GM12873 (cell line): ENCODE data around the gene CMIP.

Source experiments
- TF ChIP-seq, protein P1 (sequence below): IDR thresholded peaks from 2 replicates; pipeline ENCODE4 v1.5.1; 2012; ENCODE audit warnings: low read depth, mild to moderate bottlenecking, moderate library complexity, low read length, control low read depth; ENCODE audit not compliant: insufficient read depth; ENCODE audit errors: missing control alignments

The CMIP gene

DNA sequence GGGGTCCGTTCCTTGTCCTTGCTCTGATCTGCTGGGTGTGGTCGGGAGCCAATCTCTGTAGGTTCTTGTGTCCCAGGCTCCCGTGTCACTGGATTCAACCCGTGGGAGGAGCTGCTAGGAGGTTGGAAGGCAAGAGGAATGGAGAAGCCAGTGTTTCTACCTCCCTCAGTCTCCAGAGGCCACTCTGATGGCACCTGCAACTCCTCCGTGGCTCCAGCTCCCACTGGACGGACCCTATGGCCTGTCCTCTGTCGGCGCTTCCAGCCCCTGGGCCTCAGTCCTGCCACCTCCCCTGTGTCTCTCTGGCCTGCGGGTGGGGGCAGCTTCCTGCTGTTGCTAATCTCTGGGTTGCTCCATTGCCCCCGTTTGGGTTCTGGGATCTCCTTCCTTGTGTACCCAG is 71.1 kb downstream of the CMIP start:
- TF ChIP-seq, protein P1, sequence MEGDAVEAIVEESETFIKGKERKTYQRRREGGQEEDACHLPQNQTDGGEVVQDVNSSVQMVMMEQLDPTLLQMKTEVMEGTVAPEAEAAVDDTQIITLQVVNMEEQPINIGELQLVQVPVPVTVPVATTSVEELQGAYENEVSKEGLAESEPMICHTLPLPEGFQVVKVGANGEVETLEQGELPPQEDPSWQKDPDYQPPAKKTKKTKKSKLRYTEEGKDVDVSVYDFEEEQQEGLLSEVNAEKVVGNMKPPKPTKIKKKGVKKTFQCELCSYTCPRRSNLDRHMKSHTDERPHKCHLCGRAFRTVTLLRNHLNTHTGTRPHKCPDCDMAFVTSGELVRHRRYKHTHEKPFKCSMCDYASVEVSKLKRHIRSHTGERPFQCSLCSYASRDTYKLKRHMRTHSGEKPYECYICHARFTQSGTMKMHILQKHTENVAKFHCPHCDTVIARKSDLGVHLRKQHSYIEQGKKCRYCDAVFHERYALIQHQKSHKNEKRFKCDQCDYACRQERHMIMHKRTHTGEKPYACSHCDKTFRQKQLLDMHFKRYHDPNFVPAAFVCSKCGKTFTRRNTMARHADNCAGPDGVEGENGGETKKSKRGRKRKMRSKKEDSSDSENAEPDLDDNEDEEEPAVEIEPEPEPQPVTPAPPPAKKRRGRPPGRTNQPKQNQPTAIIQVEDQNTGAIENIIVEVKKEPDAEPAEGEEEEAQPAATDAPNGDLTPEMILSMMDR = no peak

GRCh38 chr16:81516478-81517149 is 72.0 kb downstream of the CMIP start:
- TF ChIP-seq, protein P1 = no peak

DNA sequence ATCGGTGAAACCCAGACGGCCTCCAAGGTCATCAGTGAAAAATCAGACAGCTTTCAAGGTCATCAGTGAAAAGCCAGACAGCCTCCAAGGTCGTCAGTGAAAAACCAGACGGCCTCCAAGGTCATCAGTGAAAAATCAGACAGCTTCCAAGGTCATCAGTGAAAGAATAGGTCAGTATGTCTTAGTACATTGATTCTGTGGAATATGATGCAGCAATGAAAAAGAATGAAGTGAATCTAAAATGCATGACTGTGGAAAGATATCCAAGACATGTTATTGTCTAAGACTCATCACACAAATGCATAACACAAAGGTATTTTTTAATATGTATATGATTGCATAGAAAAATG is 72.5 kb downstream of the CMIP start:
- TF ChIP-seq, protein P1 = no peak

- TF ChIP-seq, protein P1 = no peak
Measured at GRCh38 chr16:81517629-81518438, 73.2 kb downstream of the CMIP start.

DNA sequence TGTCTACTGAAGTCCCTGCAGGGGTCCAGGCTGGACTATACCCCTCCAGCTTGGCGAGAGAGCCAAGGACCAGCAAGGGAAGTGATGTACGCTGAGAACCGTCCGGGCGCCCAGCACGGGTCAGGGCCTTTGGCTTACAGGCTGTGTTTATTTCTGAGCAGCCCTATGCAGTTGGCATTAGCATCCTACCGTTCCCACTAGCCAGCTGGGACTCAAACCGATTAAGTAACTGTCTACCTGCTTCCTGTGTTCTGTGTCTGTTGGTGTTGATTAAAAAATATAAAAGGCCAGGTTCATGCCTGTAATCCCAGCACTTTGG is 73.8 kb downstream of the CMIP start:
- TF ChIP-seq, protein P1 = no peak

DNA sequence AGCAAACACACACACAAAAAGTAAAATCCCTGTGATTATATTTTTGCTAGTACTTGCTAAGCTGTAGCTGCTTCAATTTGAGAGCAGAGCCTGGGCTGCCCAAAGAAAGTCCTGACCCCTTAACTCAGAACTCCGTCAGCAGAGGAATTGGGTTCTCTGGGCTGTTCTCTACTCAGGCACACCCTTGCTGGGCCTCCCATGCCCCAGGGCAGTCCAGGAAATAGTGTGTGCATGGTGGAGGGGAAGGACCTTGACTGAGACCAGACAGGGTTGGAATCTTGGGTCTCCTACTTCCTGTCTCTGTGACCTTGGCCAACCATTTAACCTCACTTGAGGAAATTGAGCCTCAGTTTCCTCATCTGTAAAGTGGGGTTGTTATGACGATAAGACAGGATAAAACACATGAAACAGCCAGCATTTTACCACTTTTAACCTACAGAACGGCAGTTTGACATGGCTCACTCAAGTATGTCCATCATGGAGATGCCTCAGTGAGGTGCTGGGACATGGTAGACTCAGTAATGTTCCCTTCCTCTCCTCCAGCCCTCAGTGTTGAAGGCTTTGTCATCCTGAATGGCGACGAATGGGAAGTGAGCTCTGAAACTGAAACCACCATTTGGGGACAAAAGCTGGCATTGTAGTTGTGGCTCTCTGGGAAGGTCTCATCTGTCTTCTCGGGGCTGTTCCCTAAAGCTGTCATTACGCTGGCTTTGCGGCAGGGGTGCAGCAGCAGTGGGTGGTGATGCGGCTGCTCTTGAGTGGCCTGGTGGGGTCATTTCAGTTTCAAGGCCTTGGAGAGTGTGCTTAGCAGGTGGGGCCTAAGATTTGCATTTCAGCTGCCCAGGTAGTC is 74.9 kb downstream of the CMIP start:
- TF ChIP-seq, protein P1 = no peak

DNA sequence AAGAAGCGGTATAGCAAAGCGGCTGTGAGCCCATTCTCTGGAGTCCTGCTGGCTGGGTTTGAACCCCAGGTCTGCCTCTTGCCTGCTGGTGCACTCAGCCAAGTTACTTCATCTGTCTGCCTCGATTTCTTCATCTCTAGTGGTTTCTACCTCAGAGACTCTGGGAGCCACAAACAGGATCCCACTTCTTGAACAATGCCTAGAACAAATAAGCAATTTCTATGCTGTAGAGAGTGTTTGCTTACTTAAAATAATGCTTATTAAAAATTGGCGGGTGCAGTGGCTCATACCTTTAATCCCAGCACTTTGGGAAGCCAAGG is 75.5 kb downstream of the CMIP start:
- TF ChIP-seq, protein P1 = no peak
